IMR-90 (cell line): ENCODE measurements around the gene TAS2R3. TPM values are rescaled to one million over a fixed set of nuclear protein-coding genes. Genes with fewer than 3 reads are reported as not detected.
A peak's percentile ranks its signal among the peaks of the same experiment; 100 is the strongest.

Source experiments
- ATAC-seq: fragments of 200-7000 bp; cut with Tn5 transposase; 2 replicates; pipeline ENCODE4 v1.9.1; 2020; ENCODE audit warnings: low read depth, mild to moderate bottlenecking, moderate library complexity
- BruUV-seq: library from RNA; stranded (reverse); fragments of 400-500 nt; replicated peaks from 2 replicates; lab custom pipeline; 2021; lab: Mats Ljungman, UMichigan
- CTCF ChIA-PET: fragments of 300-600 bp; formaldehyde crosslinking; extraction: SDS; loops from one replicate; lab custom pipeline; 2021; ENCODE audit warnings: antibody characterized with exemption; lab: Yijun Ruan, JAX
- POLR2A ChIA-PET: fragments of 300-600 bp; sonication (Branson Sonifier 250); formaldehyde crosslinking; loops from one replicate; lab custom pipeline; 2022; ENCODE audit warnings: antibody characterized with exemption; ENCODE audit not compliant: unreplicated experiment; lab: Charles Lee
- DNase-seq: peaks from one replicate; pipeline ENCODE4 v3.0.0; 2013
- H2AFZ ChIP-seq: replicated peaks from 2 replicates; pipeline ENCODE3; 2013; ENCODE audit warnings: low read length, mild to moderate bottlenecking; ENCODE audit not compliant: poor library complexity
- H2AK5ac ChIP-seq: 2 replicates; pipeline ENCODE4 v1.6.1; 2013; ENCODE audit warnings: low read depth, low read length, inconsistent platforms
- H2AK9ac ChIP-seq: replicated peaks from 2 replicates; pipeline ENCODE3; 2013; ENCODE audit warnings: mild to moderate bottlenecking, low read depth, low read length, moderate library complexity; ENCODE audit not compliant: poor library complexity
- H2BK120ac ChIP-seq: 2 replicates; pipeline ENCODE4 v1.6.1; 2013; ENCODE audit warnings: low read depth, low read length, inconsistent platforms
- H2BK15ac ChIP-seq: 3 replicates; pipeline ENCODE4 v1.6.1; 2013; ENCODE audit warnings: low read depth, low read length, inconsistent platforms
- H2BK20ac ChIP-seq: 2 replicates; pipeline ENCODE4 v1.6.1; 2013; ENCODE audit warnings: low read depth, mild to moderate bottlenecking, inconsistent platforms, low read length, moderate library complexity
- H2BK5ac ChIP-seq: 2 replicates; pipeline ENCODE4 v1.6.1; 2013; ENCODE audit warnings: mild to moderate bottlenecking, low read depth, low read length, inconsistent platforms; ENCODE audit not compliant: poor library complexity, severe bottlenecking
- H3K14ac ChIP-seq: replicated peaks from 2 replicates; pipeline ENCODE4 v1.6.1; 2013; ENCODE audit warnings: low read depth, low read length, inconsistent platforms
- H3K18ac ChIP-seq: 2 replicates; pipeline ENCODE4 v1.6.1; 2013; ENCODE audit warnings: low read depth, low read length, control low read depth
- H3K23ac ChIP-seq: 2 replicates; pipeline ENCODE4 v1.6.1; 2013; ENCODE audit warnings: low read depth, low read length, inconsistent platforms
- H3K27ac ChIP-seq: 2 replicates; pipeline ENCODE4 v1.5.1; 2013; ENCODE audit warnings: mild to moderate bottlenecking, control low read depth, low read length; ENCODE audit not compliant: insufficient read depth
- H3K27me3 ChIP-seq: 2 replicates; pipeline ENCODE4 v1.6.1; 2013; ENCODE audit warnings: low read length; ENCODE audit not compliant: control insufficient read depth, insufficient read depth
- H3K36me3 ChIP-seq: 2 replicates; pipeline ENCODE4 v1.6.1; 2013; ENCODE audit warnings: low read length, mixed read lengths; ENCODE audit not compliant: control insufficient read depth, insufficient read depth
- H3K4ac ChIP-seq: 2 replicates; pipeline ENCODE4 v1.6.1; 2013; ENCODE audit warnings: low read depth, low read length, inconsistent platforms
- H3K4me1 ChIP-seq: 2 replicates; pipeline ENCODE4 v1.6.1; 2013; ENCODE audit warnings: low read length, mixed read lengths; ENCODE audit not compliant: control insufficient read depth, insufficient read depth
- H3K4me2 ChIP-seq: 2 replicates; pipeline ENCODE4 v1.6.1; 2013; ENCODE audit warnings: low read depth, mild to moderate bottlenecking, control low read depth, low read length, moderate library complexity
- H3K4me3 ChIP-seq: 2 replicates; pipeline ENCODE4 v1.5.1; 2013; ENCODE audit warnings: low read depth, mild to moderate bottlenecking, control low read depth, low read length, moderate library complexity; ENCODE audit not compliant: insufficient read depth
- H3K56ac ChIP-seq: 2 replicates; pipeline ENCODE4 v1.6.1; 2013; ENCODE audit warnings: low read length, inconsistent platforms; ENCODE audit not compliant: insufficient read depth; ENCODE audit errors: extremely low read depth
- H3K79me1 ChIP-seq, 2 experiments: 2 replicates each; pipeline ENCODE4 v1.6.1; 2013; ENCODE audit warnings: low read length in 2 of 2, inconsistent platforms in 1 of 2, low read depth in 1 of 2
- H3K9ac ChIP-seq: 2 replicates; pipeline ENCODE4 v1.6.1; 2013; ENCODE audit warnings: low read depth, low read length, control low read depth
- H3K9me1 ChIP-seq: 2 replicates; pipeline ENCODE4 v1.6.1; 2013; ENCODE audit warnings: low read length, inconsistent platforms; ENCODE audit not compliant: insufficient read depth
- H3K9me3 ChIP-seq: 2 replicates; pipeline ENCODE4 v1.6.1; 2013; ENCODE audit warnings: low read length; ENCODE audit not compliant: control insufficient read depth, insufficient read depth
- H4K20me1 ChIP-seq: 2 replicates; pipeline ENCODE4 v1.6.1; 2013; ENCODE audit warnings: low read length, inconsistent platforms; ENCODE audit not compliant: insufficient read depth
- H4K5ac ChIP-seq: 2 replicates; pipeline ENCODE4 v1.6.1; 2013; ENCODE audit warnings: mild to moderate bottlenecking, low read depth, low read length, control low read depth
- H4K8ac ChIP-seq, 2 experiments: 2 replicates each; pipeline ENCODE4 v1.6.1; 2013; ENCODE audit warnings: low read depth in 2 of 2, low read length in 2 of 2, control low read depth in 1 of 2, inconsistent platforms in 1 of 2
- H4K91ac ChIP-seq: 2 replicates; pipeline ENCODE4 v1.6.1; 2013; ENCODE audit warnings: low read depth, low read length, inconsistent platforms; ENCODE audit not compliant: insufficient read depth
- BHLHE40 ChIP-seq: fragments of 150-350 bp; IDR thresholded peaks from 2 replicates; pipeline ENCODE4 v1.6.1; 2016; ENCODE audit warnings: mild to moderate bottlenecking, low read depth, low read length
- CHD1 ChIP-seq: IDR thresholded peaks from 2 replicates; pipeline ENCODE4 v1.6.1; 2012; ENCODE audit warnings: low read depth, low read length, improper control_type of control experiment
- CTCF ChIP-seq: conservative IDR thresholded peaks from 2 replicates; pipeline ENCODE4 v1.5.1; 2012; ENCODE audit warnings: mild to moderate bottlenecking, low read depth, low read length, improper control_type of control experiment
- ELK1 ChIP-seq: fragments of 150-350 bp; IDR thresholded peaks from 2 replicates; pipeline ENCODE4 v1.6.1; 2016; ENCODE audit warnings: low read depth, mild to moderate bottlenecking, low read length, moderate library complexity, borderline replicate concordance
- FOS ChIP-seq: fragments of 150-350 bp; IDR thresholded peaks from 2 replicates; pipeline ENCODE4 v1.6.1; 2016; ENCODE audit warnings: low read depth, low read length
- MAZ ChIP-seq: IDR thresholded peaks from 2 replicates; pipeline ENCODE4 v1.6.1; 2012; ENCODE audit warnings: low read depth, mild to moderate bottlenecking, low read length, improper control_type of control experiment, moderate library complexity, borderline replicate concordance
- NFE2L2 ChIP-seq: fragments of 150-350 bp; IDR thresholded peaks from 2 replicates; pipeline ENCODE4 v1.6.1; 2016; ENCODE audit warnings: low read depth, mild to moderate bottlenecking, low read length
- RAD21 ChIP-seq: IDR thresholded peaks from 2 replicates; pipeline ENCODE4 v1.6.1; 2012; ENCODE audit warnings: low read length, improper control_type of control experiment
- RCOR1 ChIP-seq: IDR thresholded peaks from 2 replicates; pipeline ENCODE4 v1.6.1; 2012; ENCODE audit warnings: mild to moderate bottlenecking, low read length, improper control_type of control experiment; ENCODE audit not compliant: insufficient replicate concordance
- RFX5 ChIP-seq: IDR thresholded peaks from 2 replicates; pipeline ENCODE4 v1.8.0; 2012; ENCODE audit warnings: low read depth, mild to moderate bottlenecking, low read length, moderate library complexity
- SMC3 ChIP-seq: fragments of 150-350 bp; IDR thresholded peaks from 2 replicates; pipeline ENCODE4 v1.6.1; 2016; ENCODE audit warnings: low read depth, mild to moderate bottlenecking, antibody characterized with exemption, low read length, moderate library complexity
- USF2 ChIP-seq: fragments of 150-350 bp; IDR thresholded peaks from 2 replicates; pipeline ENCODE4 v1.6.1; 2017; ENCODE audit warnings: mild to moderate bottlenecking, antibody characterized with exemption, low read length, low read depth
- WGBS, 2 experiments: methylation state at CpG; one replicate each; pipeline versions ENCODE4 v1.1.5 to v1.1.7; 2013; ENCODE audit warnings: missing lambda C conversion rate in 2 of 2; ENCODE audit not compliant: insufficient read length in 1 of 2; ENCODE audit errors: extremely low coverage in 2 of 2; 5-methylcytosine and 5-hydroxymethylcytosine counted together
- dilution Hi-C: fragments of 300-500 bp; cut with HindIII; formaldehyde crosslinking; loops from one replicate; pipeline ENCODE4 v1.14.3; 2018; ENCODE audit warnings: low sequenced_read_pairs; ENCODE audit not compliant: unreplicated experiment
- in situ Hi-C: fragments of 300-500 bp; cut with MboI; formaldehyde crosslinking; loops from 3 replicates; pipeline ENCODE4 v1.14.3; 2019; ENCODE audit warnings: low sequenced_read_pairs, inconsistent platforms, mixed read lengths
- intact Hi-C: fragments of 100-400 bp; cut with micrococcal nuclease; formaldehyde crosslinking; loops from 2 replicates; pipeline ENCODE4 v1.10.0; 2022
- polyA plus RNA-seq, 3 experiments: library from polyadenylated mRNA; depleted of rRNA; stranded (reverse); fragments of >200 nt; gene quantifications; 2 replicates each; pipeline ENCODE4 v1.2.3, GENCODE V29; 2012; ENCODE audit warnings: low replicate concordance in 1 of 3
- total RNA-seq: library from RNA; depleted of rRNA; stranded (reverse); fragments of >200 nt; gene quantifications from 2 replicates; pipeline ENCODE4 v1.2.3, GENCODE V29; 2012

The TAS2R3 gene
- total and polyA plus RNA-seq, 2 of the 4 experiments (the other 2 are of a cell fraction) = 0.72 TPM; not detected in 1

GRCh38 chr7:141737836-141738591, 25.9 kb upstream of the TAS2R3 start, which contains the start of gene SSBP1:
Gene SSBP1 (plus strand): TSS chr7:141738358. CDS start chr7:141739167, 809 bp downstream.
- ChIA-PET POLR2A (interaction anchor here (1.6 kb wide), 1 partner anchor 19 kb away, joined by 3 read pairs; no protein-coding TSS in a partner anchor), CTCF (interaction anchor here (0.5 to 2.4 kb wide), 9 partner anchors 16 to 1215 kb away, joined by 3 to 7 read pairs (median 3); no protein-coding TSS in a partner anchor)
- peak within 1 kb of the TSS; percentile 70 for H3K27ac ChIP-seq
- peak within 1 kb of the TSS; percentile 98 for H4K5ac ChIP-seq
- H3K9me1 ChIP-seq = peaks cover 6% of the 10 kb centered on the region; the same call in 1 of the 2 replicates
- peak within 1 kb of the TSS; percentile 64 for H2BK5ac ChIP-seq
- peak; percentile 97 for ATAC-seq
- H3K27me3 ChIP-seq = no peaks in the 10 kb centered on the region
- H2AFZ ChIP-seq = peak within 1 kb of the TSS; percentile 95
- peak within 1 kb of the TSS; percentile 89 for H3K4me2 ChIP-seq
- peak within 1 kb of the TSS; percentile 48 for H2BK120ac ChIP-seq
- 0 out of 2 replicates have a peak within 1 kb of the TSS, but pooled peaks have one; percentile 73 for H3K23ac ChIP-seq
- peak within 1 kb of the TSS; percentile 86 for H2AK9ac ChIP-seq
- peak within 1 kb of the TSS; percentile 93 for H3K4ac ChIP-seq
- H3K18ac ChIP-seq = peak within 1 kb of the TSS; percentile 26
- H3K4me3 ChIP-seq = peak within 1 kb of the TSS; percentile 65
- peak within 1 kb of the TSS; percentile 49; the same call in 1 of the 3 replicates for H2BK15ac ChIP-seq
- H3K4me1 ChIP-seq = no peaks in the 10 kb centered on the region; the same call in 1 of the 2 replicates
- H2AK5ac ChIP-seq = peak within 1 kb of the TSS; percentile 68
- WGBS, 2 experiments = 1% methylated on average over 29 of the region's 46 CpGs; no CpG with 5 or more reads in 1 of the 2 experiments
- peaks cover 13 to 20% of the 10 kb centered on the region in 2 experiments; a peak in 3 of 4 replicates for H3K79me1 ChIP-seq
- peak within 1 kb of the TSS; percentile 85 for H3K9ac ChIP-seq
- H2BK20ac ChIP-seq = no peak within 1 kb of the TSS
- peak; percentile 96 for DNase-seq
- intact Hi-C loops (loop anchor here (1.0 to 10.0 kb wide), 4 partner anchors 35 to 724 kb away; partner anchors contain the start of genes DENND11 and MRPS33), dilution Hi-C loops (no loop called here), in situ Hi-C loops (no loop called here)
- peak within 1 kb of the TSS; percentile 85 for H4K91ac ChIP-seq
- H3K36me3 ChIP-seq = peaks cover 12% of the 10 kb centered on the region; the same call in 1 of the 2 replicates
- H4K8ac ChIP-seq = peak within 1 kb of the TSS; percentile 98 to 99
- peak within 1 kb of the TSS; percentile 78 for H3K14ac ChIP-seq
- no TSS peak for BruUV-seq
- H4K20me1 ChIP-seq = no peaks in the 10 kb centered on the region
- H3K56ac ChIP-seq = peak within 1 kb of the TSS; percentile 81
- H3K9me3 ChIP-seq = no peaks in the 10 kb centered on the region
- no peak for TF ChIP-seq RFX5
- no peak for TF ChIP-seq NFE2L2
- TF ChIP-seq MAZ = peak; percentile 70; the same call in 1 of the 2 replicates
- peak; percentile 36 for TF ChIP-seq RAD21
- TF ChIP-seq FOS = no peak
- no peak for TF ChIP-seq USF2
- no peak; the same call in none of the 2 replicates for TF ChIP-seq SMC3
- peak; percentile 96 for TF ChIP-seq CTCF
- no peak for TF ChIP-seq ELK1
- peak; percentile 47; the same call in 1 of the 2 replicates for TF ChIP-seq CHD1
- TF ChIP-seq BHLHE40 = no peak
- peak; percentile 84 for TF ChIP-seq RCOR1
